Right lobe of liver (tissue), 4 donors: ENCODE data around the gene PRKN.

Experiments
- POLR2A ChIP-seq: fragments of 450-650 bp; IDR thresholded peaks from one replicate; pipeline ENCODE4 v1.6.1; 2017; ENCODE audit warnings: antibody characterized with exemption, mild to moderate bottlenecking
- TF ChIP-seq, protein P1 (sequence below), 4 donors: fragments of 200-600 bp in 3 of 4; fragments of 450-650 bp in 1 of 4; IDR thresholded peaks; one replicate each; pipeline versions ENCODE4 v1.5.1 to v1.8.0; 2016 to 2022; ENCODE audit warnings: antibody characterized with exemption in 4 of 4, mild to moderate bottlenecking in 2 of 4
- donor health status: DM: no; HTN: no; CAD: no.
- donor health status: DM: no; HTN: no; CAD: no.
- donor health status: DM: no; HTN: yes; CAD: no.

DNA sequence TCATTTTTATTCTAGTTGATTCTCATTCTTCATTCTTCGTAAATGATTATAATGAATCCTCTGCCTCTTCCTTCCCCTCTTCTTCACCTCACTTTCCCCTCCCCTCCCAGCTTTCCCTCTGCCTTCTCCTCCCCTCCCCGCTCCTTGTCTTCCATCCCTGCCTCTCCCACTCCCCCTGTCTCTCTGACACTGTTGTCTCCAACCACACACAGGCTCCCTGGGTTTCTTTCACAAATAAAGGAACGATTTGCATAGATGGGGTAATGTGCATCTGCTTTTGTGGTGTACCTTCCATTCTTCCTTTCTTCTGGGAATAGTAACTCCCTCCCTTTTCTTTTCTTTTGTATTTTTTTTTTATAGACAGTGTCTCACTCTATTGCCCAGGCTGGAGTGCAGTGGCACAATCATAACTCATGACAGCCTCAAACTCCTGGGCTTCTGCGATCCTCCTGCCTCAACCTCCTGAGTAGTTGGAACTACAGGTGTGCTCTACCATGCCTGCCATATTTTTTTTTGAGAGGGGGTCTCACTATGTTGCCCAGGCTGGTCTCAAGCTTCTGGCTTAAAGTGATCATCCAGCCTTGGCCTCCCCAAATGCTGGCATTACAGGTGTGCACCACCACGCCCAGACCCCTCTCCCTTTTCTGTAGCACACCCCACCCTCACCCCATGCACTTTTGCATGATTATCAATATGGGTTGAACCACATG is 318.6 kb downstream of the PRKN start:
- TF ChIP-seq, protein P1, sequence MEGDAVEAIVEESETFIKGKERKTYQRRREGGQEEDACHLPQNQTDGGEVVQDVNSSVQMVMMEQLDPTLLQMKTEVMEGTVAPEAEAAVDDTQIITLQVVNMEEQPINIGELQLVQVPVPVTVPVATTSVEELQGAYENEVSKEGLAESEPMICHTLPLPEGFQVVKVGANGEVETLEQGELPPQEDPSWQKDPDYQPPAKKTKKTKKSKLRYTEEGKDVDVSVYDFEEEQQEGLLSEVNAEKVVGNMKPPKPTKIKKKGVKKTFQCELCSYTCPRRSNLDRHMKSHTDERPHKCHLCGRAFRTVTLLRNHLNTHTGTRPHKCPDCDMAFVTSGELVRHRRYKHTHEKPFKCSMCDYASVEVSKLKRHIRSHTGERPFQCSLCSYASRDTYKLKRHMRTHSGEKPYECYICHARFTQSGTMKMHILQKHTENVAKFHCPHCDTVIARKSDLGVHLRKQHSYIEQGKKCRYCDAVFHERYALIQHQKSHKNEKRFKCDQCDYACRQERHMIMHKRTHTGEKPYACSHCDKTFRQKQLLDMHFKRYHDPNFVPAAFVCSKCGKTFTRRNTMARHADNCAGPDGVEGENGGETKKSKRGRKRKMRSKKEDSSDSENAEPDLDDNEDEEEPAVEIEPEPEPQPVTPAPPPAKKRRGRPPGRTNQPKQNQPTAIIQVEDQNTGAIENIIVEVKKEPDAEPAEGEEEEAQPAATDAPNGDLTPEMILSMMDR (IDR thresholded peaks at IDR 0.05), result no peak
- no peak for TF ChIP-seq POLR2A
